22Rv1 (cell line): Measurements from ENCODE around the gene RNF8.

Source experiments
- CTCF ChIP-seq: fragments of 450-650 bp; IDR thresholded peaks from 2 replicates; pipeline ENCODE4 v1.5.1; 2017; ENCODE audit warnings: mild to moderate bottlenecking
- ZFX ChIP-seq: fragments of 450-650 bp; IDR thresholded peaks from 2 replicates; pipeline ENCODE4 v1.6.1; 2017; ENCODE audit warnings: antibody characterized with exemption, borderline replicate concordance

GRCh38 chr6:37396571-37397180, 42.9 kb downstream of the RNF8 start:
- no peak for TF ChIP-seq CTCF
- TF ChIP-seq ZFX = no peak
